HG03159 (cell line): ENCODE data around the gene C3.

Source experiments
- ATAC-seq: cut with Tn5 transposase; IDR thresholded peaks from one replicate; pipeline ENCODE4 v1.9.1; 2021; ENCODE audit warnings: mild to moderate bottlenecking, moderate library complexity; ENCODE audit not compliant: unreplicated experiment

C3 gene

DNA sequence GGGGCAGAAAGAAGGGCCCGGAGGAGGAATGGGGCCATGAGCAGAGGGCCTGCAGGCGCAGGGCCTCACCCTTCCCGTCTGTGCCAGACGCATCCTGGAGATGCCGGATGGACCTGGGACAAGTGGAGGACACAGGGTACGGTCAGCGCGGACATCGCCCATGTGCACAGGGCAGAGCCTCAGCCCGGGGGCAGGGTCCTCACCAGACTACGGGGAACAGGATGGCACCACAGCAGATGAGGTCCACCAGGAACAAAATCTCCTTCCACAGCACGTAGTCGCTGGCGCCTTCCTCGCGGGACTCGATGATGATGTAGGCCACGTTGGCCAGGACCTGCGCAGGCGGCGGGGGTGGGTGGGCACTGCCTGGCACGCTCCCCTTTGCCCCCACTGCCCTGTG is 11.4 kb upstream of the C3 start:
- ATAC-seq, result no peak

DNA sequence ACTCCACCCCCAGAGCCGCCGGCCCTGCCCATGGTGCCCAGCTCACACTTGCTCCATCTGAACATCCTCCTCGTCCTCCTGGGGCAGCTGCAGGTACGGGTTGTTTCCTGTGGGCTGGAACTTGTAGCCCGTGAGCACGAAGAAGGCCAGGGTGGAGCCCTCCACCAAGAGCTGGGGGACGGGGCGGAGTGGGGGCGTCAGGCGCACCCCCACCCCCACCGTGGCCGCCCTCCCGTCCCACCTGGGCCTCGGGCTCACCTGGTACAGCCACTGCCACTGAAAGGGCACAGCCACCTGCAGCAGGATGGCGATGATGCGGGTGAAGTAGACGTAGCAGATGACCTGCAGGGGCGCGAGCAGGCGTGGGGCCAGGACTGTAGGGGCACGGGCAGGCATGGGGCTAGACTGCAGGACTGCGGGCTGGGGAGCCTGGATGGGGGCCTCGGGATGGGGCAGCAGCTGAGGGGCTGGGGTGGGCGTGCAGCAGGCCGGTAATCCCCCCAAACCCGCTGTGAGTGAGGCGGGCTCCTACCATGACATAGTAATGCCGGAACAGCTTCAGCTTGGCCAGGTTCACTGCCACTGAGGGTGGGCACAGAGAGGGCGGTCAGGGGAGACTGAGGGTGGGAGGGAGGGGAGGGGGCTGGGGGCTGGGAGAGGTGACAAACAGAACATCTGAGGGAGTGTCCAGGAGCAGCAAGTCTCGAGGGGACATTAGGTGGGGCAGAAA is 10.7 kb upstream of the C3 start:
- no peak for ATAC-seq

DNA sequence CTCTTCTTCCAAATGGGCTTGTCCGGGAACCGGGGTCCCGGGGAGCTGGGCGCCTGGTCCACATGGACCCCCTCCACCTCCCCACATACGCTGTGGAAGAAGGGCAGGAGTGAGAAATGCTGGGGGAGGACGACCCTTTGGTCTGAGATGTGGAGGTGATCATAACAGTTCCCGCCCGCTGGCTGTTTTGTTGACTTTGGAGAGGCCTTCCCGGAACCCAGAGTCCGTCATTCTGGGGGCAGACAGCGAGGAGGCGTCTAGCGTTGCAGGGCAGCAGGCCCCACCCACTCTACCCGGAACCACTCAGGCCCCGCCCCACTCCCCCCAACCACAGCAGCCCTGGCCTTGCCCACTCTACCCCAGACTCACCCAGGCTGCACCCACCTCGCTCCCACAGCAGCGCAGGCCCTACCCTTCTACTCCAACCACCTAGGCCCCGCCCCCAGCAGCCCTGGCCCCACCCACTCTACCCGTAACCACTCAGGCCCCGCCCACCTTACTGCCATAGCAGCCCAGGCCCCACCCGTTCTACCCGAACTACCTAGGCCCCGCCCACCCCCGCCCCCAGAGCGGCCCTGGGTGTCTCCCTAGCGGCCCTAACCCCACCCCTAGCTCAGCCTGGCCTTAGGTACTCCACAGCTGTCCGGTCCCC is 9.8 kb upstream of the C3 start:
- no peak for ATAC-seq

DNA sequence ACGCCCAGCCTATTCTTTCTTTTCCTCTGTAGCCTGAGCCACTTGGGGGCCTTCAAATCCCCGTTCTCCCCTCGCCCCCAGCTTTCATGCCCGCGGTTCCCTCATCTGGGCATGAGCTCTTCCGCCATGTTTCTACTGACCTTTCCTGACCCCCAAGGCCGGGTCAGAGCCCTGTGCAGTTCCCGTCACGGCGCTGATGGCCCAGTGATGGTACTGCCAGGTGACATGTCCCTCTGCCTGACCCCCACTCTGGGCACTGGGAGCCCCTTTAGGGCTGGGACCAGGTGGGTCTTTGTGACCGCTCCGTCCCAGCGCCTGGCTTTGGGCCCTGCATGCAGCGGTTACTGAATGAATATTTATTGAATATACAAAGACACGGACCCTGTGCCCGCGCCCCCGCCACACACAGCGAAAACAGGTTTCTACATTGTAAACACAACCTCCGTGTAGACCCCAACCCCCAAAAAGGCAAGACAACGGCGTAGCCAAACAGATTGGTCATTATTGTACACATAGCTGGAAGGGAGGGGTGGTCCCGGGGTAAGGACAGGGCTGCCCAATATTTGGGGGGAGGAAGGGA is 9.2 kb upstream of the C3 start:
- no peak for ATAC-seq

DNA sequence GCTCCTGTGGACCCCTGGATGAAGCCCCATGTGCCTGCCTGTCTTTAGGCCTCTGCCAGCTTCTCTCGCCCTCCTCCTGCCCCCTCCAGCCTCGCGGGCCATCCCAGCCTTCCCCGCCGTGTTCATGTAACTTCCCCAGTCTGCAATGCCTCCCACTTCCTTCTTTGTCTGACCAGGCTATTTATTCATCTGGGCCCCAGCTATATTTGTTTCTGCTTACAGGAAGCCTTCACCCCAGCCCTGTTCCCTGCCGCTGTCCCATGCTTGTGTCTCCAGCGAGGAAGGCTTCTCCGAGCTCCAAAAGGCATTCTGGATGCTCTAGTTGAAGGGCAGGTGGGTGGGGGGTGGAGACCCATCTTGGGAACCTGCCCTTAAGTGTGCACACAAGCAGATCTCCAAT is 7.9 kb upstream of the C3 start:
- no peak for ATAC-seq

DNA sequence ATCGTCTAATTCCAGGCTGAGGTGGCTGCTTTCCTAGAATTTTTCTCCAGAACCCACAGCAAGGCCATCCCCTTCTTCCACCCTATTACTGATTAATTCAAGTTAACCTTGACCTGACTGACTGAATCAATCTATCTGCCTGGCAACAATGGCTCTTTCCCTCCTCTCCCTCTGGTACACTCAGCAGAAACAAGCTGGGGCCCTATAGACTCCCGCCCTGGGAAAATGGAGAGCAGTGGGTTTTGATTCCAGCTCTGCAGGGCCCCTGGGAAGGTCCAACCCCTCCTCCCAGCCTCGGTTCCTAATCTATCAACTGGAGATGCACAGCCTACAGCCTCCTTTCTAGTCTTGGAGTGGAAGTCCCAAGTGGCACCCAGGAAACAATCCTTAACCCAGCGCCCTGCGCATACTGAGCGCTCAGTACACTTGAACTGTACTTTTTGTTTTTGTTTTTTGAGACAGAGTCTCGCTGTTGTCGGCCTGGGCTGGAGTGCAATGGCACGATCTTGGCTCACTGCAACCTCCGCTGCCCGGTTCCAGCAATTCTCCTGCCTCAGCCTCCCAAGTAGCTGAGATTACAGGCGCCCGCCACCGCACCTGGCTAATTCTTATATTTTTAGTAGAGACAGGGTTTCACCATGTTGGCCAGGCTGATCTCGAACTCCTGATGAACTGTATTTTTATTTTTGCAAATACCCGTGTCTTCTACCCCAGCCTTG is 5.2 kb upstream of the C3 start:
- no peak for ATAC-seq

DNA sequence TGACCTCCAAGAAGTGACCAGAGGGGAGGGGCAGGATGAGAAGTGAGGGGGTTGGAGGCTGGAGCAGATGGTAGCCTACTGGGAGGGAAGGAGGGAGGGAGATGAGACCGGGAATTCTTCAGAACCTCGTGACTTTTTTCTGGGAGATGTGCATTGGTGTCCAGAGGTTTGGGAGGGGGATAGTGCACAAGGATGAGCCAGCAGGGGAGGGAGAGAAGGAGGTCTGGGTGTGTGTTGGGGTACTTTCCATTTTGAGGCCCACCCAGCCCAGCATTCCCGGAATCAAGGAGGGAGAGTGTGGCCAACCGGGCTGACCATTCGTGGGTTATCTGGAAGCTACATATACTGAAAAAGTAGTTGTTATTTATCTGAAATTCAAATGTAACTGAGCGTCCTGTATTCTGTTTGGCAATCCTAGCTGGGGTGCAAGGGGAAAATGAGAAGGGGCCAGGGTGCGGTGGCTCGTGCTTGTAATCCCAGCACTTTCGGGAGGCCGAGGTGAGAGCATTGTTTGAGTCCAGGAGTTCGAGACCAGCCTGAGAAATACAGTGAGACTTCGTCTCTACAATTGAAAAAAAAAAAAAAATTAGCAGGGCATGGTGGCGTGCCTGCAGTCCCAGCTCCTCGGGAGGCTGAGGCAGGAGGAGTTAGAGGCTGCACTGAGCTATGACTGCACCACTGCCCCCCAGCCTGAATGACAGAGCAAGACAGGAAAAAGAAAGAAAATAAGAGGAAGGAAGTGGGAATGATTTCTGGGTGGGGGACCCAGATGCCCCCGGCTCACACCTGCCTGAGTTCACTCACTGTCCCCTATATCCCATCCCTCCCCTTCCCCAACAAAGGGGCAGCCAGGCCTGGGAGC is 4.4 kb upstream of the C3 start:
- no peak for ATAC-seq

DNA sequence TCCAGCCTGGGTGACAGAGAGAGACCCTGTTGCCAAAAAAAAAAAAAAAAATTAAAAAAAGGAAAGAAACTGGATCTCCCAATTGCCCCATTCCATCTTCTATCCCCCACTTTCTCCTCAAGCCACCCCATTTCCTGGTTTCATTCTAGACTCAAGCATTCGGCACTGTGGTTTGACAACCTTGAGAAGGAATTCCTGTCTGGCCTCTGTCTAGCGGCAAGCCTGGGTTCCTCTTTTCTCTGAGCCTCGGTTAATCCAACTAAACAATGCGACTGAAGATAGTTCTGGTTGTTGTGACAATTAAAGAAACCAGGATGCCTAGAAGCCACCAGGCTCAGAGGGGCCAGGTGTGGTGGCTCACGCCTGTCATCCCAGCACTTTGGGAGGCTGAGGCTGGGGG is 3.3 kb upstream of the C3 start:
- ATAC-seq, result no peak

DNA sequence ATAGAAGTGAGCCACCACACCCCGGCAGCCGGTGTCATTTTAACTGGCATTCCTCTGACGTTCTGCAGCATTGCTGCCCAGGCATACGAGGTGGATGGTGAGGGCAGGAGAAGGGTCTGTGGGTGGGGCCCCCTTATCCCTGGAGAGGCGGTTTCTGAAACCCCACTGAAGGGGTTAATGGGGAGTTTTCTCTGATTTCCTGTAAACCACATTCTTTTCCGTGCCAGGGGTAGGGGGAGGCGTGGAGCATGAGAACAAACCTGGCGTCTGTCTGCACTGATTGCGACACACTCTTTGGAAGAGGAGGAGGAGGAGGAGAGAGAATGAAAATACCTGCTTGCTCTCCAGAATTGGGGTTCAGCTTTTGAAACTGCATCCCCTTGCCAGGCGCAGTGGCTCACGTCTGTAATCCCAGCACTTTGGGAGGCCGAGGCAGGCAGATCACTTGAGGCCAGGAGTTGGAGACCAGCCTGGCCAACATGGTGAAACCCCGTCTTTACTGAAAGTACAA is 2.7 kb upstream of the C3 start:
- ATAC-seq, result no peak

DNA sequence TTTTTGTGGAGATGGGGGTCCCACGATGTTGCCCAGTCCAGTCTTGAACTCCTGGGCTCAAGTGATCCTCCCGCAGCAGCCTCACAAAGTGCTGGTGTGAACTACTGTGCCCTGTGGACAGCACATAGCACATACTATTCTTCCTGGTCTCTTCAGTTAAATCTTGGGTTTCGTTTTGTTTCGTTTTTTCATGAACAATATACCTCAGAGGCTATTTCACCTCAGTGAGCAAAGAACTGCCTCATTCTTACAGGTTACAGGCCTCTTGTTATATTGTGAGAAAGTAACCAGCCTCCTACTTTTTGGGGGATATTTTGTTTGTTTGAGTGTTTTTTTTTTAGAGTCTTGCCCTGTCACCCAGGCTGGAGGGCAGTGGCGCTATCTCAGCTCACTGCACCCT is 1.3 kb upstream of the C3 start:
- no peak for ATAC-seq

DNA sequence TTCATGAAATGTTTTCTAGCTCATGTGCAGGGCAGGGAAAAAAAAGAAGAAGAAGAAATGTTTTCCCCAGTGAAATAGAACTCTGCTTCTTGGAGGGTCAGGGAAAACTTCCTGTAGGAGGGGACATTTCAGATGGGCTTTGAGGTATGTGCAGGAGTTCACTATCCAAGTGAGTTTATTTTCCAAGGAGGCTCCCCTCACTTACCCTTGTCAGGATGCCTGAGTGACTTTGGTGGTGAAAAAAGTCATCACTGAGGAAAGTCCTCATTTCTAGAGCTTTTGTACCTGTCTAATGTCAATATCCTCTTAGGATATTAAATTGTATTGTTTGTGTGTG is 656 bp upstream of the C3 start:
- no peak for ATAC-seq

DNA sequence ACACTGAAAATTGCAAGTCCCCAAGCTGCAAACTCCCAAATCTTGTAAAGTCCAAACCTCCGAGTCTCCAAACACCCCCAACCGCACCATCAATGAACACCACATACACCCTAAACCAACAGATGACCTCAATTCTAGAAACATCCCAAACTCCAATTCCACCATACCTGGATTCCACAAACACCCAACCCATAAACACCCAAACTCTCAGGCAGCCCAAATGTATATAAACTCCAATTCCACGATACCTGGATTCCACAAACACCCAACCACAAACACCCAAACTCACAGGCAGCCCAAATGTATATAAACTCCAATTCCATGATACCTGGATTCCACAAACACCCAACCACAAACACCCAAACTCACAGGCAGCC is 470 bp downstream of the C3 start:
- ATAC-seq, result no peak

DNA sequence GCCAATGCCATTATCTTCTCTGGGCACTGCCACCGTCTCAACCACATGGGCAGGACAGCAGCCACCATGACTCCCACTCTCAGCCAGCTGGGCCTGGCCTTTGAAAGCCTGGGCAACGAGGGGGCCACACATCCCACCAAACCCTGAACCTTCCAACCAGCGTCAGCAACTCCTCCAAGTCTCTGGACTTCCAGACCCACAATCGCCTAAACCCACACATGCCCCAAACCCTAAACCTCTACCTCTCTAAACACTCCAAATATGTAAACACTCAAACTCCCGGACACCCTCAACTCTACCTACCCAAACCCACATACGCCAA is 949 bp downstream of the C3 start:
- ATAC-seq, result no peak

DNA sequence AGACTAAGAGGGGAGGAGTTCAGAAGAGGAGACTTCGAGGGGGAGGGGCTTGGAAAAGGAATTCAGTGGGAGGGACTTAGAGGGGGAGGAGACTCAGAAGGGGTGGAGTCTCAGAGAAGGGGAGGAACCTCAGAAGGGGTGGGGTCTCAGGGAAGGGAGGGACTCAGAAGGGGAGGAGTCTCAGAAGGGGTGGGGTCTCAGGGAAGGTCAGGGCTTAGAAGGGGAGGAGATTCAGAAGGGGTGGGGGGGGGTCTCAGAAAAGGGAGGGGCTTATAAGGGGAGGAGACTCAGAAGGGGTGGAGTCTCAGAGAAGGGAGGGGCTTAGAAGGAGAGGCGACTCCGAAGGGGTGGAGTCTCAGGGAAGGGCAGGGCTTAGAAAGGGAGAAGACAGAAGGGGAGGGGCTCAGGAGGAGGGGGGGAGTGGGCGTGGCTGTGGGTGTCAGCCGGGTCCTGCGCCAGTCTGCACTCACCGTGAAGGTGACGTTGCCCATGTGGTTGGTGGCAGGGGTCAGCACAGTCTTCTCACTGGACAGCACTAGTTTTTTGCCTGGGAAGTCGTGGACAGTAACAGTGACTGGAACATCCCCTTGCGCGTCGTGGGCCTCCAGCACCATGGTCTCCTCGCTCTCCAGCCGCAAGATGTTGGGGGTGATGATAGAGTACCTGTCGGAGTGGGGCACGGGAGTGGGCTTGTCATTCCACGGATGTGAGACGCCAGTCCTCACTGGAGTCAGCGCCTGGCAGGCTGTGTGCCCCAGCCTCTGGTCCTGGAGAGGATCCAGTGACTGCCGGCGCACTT is 1.5 kb downstream of the C3 start:
- ATAC-seq, result no peak

DNA sequence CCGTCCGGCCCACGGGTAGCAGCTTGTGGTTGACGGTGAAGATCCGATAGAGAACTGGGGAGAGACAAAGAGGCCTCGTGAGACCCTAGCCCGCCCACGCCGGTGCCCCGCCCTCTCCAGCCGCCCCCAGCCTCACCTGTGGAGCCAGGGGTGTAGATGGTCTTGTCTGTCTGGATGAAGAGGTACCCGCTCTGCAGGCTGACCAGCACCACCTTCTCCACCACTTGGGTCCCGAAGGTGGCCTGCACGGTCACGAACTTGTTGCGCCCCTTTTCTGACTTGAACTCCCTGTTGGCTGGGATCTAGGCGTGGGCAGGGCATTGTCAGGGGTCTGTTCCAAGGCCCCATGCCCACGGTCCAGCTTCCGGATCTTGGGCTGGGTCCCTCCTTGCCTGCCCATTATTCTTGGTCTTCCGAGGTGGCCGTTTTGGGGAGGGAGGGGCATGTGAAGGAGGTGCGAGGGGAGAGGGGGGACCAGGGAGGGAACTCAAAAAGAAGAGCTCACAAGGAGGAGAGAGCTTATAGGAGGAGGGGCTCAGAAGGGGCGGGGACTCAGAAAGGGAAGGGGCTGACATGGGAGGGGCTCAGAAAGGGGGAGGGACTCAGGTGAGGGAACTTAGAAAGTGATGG is 2.2 kb downstream of the C3 start:
- ATAC-seq, result no peak

DNA sequence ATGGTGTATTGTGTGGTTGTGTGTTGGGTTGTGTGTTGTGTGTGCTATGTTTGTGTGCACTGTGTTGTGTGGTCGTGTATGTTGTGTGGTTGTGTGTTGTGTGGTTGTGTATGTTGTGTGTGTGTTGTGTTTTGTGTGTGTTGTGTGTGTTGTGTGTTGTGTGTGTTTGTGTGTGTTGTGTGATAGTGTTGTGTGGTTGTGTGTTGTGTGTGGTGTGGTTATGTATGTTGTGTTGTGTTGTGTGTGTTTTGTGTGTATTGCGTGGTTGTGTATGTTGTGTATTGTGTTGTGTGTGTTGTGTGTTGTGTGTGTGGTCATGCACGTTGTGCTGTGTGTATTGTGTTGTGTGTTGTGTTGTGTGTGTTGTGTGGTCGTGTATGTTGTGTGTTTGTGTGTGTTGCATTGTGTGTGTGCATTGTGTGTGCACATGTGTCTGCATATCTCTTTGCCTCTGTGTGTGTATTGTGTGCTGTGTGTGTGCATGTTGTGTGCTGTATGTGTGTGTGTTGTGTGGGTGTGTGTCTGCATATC is 2.9 kb downstream of the C3 start:
- no peak for ATAC-seq

DNA sequence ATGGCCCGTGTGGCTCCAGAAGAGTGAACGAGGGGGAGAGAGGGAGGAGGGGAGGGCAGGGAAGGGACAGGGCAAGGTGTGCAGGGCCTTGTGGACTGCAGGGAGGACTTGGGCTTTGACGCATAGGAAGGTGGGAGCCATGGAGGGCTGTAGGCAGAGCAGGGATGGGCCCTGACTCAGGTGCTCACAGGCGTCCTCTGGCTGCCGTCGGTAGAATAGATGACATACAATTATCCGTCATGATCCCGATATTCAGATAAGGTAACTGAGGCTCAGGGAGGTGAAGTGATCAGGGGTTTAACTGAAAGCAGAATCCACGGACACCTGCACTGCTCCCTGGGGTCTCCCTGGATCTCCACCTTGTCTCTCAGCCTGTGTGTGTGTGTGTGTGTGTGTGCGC is 3.4 kb downstream of the C3 start:
- no peak for ATAC-seq

DNA sequence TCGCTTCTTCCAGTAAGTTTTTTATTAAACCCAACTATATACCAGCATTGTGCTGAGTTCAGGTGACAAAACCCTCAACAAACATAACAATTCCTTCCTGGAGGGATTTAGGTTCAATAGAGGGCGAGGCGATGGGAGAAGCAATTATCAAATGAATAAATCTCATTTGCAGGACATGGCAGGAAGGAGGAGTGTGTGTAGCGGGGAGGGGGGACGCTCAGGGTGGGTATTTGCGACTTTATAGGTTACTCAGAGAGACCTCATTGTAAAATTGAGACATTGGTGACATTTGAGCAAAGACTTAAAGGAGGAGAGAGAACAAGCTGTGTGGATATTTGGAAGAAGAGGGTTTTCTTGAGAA is 3.9 kb downstream of the C3 start:
- no peak for ATAC-seq

DNA sequence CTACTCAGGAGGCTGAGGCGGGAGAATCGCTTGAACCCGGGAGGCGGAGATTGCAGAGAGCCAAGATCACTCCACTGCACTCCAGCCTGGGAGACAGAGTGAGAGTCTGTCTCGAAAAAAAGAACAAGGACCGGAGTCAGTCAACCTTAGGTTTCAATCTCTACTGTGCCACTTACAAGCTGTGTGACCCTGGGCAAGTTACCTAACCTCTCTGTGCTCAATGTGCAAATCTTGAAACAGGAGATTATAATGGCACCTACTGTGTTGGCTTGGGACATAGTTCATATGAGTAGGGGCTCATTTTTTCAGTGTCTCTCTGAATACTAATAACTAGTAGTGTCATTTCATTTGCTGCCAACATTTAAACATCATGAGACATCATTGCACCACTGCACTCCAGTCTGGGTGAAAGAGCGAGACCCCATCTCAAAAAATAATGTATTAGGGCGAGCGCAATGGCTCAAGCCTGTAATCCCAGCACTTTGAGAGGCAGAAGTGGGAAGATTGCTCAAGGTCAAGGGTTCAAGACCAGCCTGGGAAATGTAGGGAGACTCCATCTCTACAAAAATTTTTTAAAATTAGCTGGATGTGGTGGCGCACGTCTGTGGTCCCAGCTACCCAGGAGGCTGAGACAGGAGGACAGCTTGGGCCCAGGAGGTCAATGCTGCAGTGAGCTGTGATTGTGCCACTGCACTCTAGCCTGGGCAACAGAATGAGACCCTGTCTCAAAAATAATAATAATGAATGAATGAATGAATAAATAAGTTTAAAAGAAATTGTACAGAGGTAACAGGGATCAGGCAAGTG is 5.5 kb downstream of the C3 start:
- no peak for ATAC-seq
